Activated CD4-positive, alpha-beta T cell treated with anti-CD3 and anti-CD28 coated beads, Interleukin-2, amount 10 ng/mL, durations not matched to agents 7 days and 5 days (primary cell): ENCODE results near the gene CKM. TPM values are rescaled to one million over a fixed set of nuclear protein-coding genes. Genes with fewer than 3 reads are reported as not detected.
"Not testable (repeated sequence)": the region's sequence is repeated elsewhere in the genome, so short reads cannot be mapped to it uniquely, and the experiment has no call there.

Source experiments
- CTCF ChIA-PET: fragments of 350-600 bp; sonication (Branson Sonifier 250); formaldehyde crosslinking; loops from one replicate; lab custom pipeline; 2021; ENCODE audit warnings: antibody characterized with exemption; lab: Charles Lee
- POLR2A ChIA-PET: fragments of 350-600 bp; sonication (Branson Sonifier 250); formaldehyde crosslinking; loops from one replicate; lab custom pipeline; 2021; ENCODE audit warnings: antibody characterized with exemption; lab: Charles Lee
- DNase-seq: peaks from one replicate; pipeline ENCODE4 v3.0.0-alpha.2; 2020
- H3K27ac Mint-ChIP-seq: one replicate; pipeline ENCODE4 v1.8.0; 2021; ENCODE audit warnings: mild to moderate bottlenecking, moderate library complexity, mixed read lengths
- H3K27me3 Mint-ChIP-seq: one replicate; pipeline ENCODE4 v1.8.0; 2021; ENCODE audit warnings: mixed read lengths
- H3K36me3 Mint-ChIP-seq: one replicate; pipeline ENCODE4 v1.8.0; 2021; ENCODE audit warnings: low read depth, mixed read lengths
- H3K4me1 Mint-ChIP-seq: one replicate; pipeline ENCODE4 v1.8.0; 2021; ENCODE audit warnings: mixed read lengths
- H3K4me3 Mint-ChIP-seq: one replicate; pipeline ENCODE4 v1.8.0; 2021; ENCODE audit warnings: mild to moderate bottlenecking, moderate library complexity, mixed read lengths
- H3K9me3 Mint-ChIP-seq: one replicate; pipeline ENCODE4 v1.8.0; 2021; ENCODE audit warnings: mixed read lengths
- total RNA-seq, 2 experiments: library from RNA; stranded (reverse); gene quantifications; one replicate each; pipeline ENCODE4 v1.2.3, GENCODE V29; 2021

The CKM gene
- total RNA-seq, 2 experiments from 2014 or later, result not detected

DNA sequence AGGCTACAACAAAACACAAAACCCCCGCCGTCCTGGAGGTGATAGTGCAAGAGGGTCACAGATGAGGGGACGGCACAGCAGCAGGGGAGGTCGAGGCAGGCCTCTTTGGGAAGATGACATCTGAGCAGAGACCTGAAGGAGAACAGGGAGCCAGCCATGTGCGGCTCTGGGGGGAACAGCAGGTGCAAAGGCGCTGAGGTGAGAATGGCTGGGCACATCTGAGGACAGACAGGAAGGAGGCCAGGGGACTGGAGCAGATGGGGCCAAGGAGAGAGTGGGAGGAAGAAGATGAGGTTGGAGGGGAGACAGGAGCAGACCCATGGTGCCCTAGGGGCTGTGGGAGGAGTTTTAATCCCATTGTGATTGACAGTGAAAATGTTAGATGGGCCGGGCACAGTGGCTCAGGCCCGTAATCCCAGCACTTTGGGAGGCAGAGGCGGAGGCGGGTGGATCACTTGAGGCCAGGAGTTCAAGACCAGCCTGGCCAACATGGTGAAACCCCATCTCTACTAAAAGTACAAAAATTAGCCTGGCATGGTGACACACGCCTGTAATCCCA, 1.8 kb upstream of the CKM start:
- H3K9me3 Mint-ChIP-seq, result no peaks in the 10 kb centered on the region
- ChIA-PET POLR2A (no interaction called here), CTCF (interaction anchor here (0.6 kb wide), 1 partner anchor 132 kb away, joined by 3 read pairs; no protein-coding TSS in a partner anchor)
- peaks cover 19% of the 10 kb centered on the region for H3K27me3 Mint-ChIP-seq
- H3K4me1 Mint-ChIP-seq, result peaks cover 4% of the 10 kb centered on the region
- no peak for DNase-seq
- no peak overlapping the region for H3K27ac Mint-ChIP-seq
- H3K36me3 Mint-ChIP-seq, result no peaks in the 10 kb centered on the region
- no peak overlapping the region for H3K4me3 Mint-ChIP-seq

DNA sequence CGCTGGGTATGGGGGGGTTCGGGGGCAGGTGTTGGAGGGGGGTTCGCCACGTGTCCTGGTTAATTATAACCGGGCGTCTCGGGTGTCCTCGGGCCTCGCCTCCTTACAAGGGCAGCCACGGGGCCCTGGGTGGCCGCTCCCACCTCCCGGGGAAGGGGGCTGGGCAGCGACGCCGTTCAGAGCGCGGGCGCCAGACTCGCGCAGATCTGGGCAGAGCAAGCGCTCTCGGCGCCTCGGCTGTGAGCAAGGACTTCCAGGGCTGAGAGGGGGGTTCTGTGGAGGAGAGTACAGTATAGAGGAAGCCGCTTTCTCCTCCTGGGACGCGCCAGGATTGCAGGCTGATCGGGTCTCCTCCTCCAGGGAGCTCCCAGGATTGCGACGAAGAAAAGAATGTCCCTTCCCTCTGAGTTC, 1.0 kb upstream of the CKM start:
- no peak for DNase-seq
- CTCF ChIA-PET, result no interaction called here
- POLR2A ChIA-PET, result no interaction called here
- Mint-ChIP-seq H3K36me3 (no peaks in the 10 kb centered on the region), H3K27me3 (peaks cover 19% of the 10 kb centered on the region), H3K9me3 (no peaks in the 10 kb centered on the region), H3K4me1 (peaks cover 4% of the 10 kb centered on the region), H3K27ac (no peak overlapping the region), H3K4me3 (no peak overlapping the region)

DNA sequence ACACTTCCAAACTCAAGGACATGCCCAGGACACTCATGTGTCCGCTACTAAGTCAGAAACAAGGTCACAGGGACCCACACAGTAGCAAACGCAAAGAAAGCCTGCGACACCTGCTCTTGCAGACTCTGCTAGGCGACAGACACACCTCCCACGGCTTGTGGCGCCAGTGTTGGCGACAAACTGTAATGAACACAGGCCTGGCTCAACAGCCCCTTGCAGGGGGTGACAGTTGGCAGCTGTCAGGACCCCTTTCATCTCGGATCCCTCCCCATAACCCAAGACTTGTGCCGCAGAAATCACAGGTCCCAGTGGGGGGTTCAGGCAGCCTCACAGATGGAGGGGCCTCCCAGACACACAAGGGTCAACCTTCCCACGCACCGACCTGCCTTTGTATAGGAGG, 364 bp downstream of the CKM start:
- DNase-seq, result no peak
- H3K27ac Mint-ChIP-seq, result no peak overlapping the region
- peaks cover 4% of the 10 kb centered on the region for H3K4me1 Mint-ChIP-seq
- no peaks in the 10 kb centered on the region for H3K36me3 Mint-ChIP-seq
- no peaks in the 10 kb centered on the region for H3K9me3 Mint-ChIP-seq
- CTCF ChIA-PET, result no interaction called here
- H3K27me3 Mint-ChIP-seq, result peaks cover 23% of the 10 kb centered on the region
- POLR2A ChIA-PET, result no interaction called here
- H3K4me3 Mint-ChIP-seq, result no peak overlapping the region

DNA sequence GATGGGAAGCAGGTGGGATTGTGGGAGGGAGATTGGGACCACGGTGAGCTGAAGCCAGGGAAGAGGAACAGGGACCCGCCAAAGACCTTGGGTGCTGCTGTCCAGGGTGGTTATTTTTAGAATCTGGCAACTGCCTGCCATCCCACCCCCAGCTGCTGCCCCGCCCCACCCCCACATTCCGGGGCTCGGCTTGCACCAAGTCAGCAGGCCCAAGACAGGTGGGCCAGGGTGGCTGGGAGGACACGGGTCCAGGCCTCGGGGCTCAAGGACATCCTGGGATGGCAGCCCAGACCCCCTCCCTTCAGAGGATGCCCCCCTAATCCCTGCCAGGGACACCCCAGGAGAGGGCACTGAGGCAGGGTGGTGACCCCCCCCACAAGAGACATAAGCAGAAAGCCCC, 827 bp downstream of the CKM start:
- Mint-ChIP-seq H3K4me1 (peaks cover 4% of the 10 kb centered on the region), H3K9me3 (no peaks in the 10 kb centered on the region), H3K4me3 (no peak overlapping the region), H3K27me3 (peaks cover 25% of the 10 kb centered on the region), H3K36me3 (no peaks in the 10 kb centered on the region), H3K27ac (no peak overlapping the region)
- no peak for DNase-seq
- CTCF ChIA-PET, result no interaction called here
- POLR2A ChIA-PET, result no interaction called here

DNA sequence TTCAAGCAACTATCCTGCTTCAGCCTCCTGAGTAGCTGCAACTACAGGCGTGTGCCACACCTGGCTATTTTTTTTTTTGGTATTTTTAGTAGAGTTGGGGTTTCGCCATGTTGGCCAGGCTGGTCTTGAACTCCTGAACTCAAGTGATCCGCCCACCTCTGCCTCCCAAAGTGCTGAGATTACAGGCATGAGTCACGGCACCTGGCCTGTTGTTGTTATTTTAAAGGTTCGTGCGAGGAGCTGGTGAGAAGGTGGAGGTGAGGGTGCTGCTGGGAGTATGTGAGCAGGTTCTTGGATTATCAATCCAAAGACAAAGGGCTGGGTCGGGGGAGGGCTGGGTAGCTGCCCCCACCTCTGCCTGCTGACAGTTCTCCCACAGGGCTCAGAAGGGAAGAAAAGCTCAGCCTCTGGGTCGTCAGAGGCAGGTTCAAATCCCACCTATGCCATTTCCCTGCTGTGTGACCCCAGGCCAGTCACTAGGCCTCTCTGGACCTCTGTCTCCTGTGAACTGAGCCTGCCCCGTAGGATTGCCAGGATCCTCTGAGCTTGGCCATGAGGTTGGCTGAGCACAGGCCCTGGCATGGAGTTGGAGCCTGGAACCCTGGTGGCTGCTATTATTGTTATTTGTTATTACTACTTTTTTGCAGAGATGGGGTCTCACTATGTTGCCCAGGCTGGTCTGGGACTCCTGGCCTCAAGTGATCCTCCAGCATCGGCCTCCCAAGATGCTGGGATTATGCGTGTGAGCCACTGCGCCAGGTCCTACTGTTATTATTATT, 1.5 kb downstream of the CKM start:
- DNase-seq, result no peak
- Mint-ChIP-seq H3K9me3 (no peaks in the 10 kb centered on the region), H3K4me3 (no peak overlapping the region), H3K27ac (no peak overlapping the region), H3K27me3 (peaks cover 29% of the 10 kb centered on the region), H3K36me3 (no peaks in the 10 kb centered on the region), H3K4me1 (peaks cover under 1% of the 10 kb centered on the region)
- ChIA-PET POLR2A (no interaction called here), CTCF (no interaction called here)

DNA sequence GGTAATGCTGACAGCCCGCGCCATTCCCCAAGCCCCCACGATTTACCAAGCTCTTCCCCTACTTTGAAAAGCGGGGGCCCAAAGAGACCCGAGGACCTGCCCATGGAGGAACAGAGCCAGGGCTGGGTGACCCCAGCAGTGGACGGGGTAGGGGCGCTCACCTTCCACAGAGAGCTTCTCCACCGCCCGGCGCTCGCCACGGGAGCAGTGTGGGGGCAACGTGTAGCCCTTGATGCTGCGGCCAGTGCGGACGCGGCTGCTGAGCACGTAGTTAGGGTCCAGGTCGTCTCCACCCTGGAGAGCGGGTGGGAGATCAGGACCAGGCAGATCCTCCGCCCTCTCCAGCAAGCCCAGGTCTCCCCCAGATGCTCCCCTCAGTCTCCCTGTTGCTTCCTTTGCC, 7.4 kb downstream of the CKM start:
- DNase-seq, result no peak
- ChIA-PET CTCF (interaction anchor here (0.5 kb wide), 1 partner anchor 106 kb away, joined by 3 read pairs; no protein-coding TSS in a partner anchor), POLR2A (no interaction called here)
- no peak overlapping the region for H3K4me3 Mint-ChIP-seq
- H3K27me3 Mint-ChIP-seq, result peaks cover 16% of the 10 kb centered on the region
- H3K4me1 Mint-ChIP-seq, result no peaks in the 10 kb centered on the region
- no peaks in the 10 kb centered on the region for H3K36me3 Mint-ChIP-seq
- H3K27ac Mint-ChIP-seq, result no peak overlapping the region
- H3K9me3 Mint-ChIP-seq, result no peaks in the 10 kb centered on the region

DNA sequence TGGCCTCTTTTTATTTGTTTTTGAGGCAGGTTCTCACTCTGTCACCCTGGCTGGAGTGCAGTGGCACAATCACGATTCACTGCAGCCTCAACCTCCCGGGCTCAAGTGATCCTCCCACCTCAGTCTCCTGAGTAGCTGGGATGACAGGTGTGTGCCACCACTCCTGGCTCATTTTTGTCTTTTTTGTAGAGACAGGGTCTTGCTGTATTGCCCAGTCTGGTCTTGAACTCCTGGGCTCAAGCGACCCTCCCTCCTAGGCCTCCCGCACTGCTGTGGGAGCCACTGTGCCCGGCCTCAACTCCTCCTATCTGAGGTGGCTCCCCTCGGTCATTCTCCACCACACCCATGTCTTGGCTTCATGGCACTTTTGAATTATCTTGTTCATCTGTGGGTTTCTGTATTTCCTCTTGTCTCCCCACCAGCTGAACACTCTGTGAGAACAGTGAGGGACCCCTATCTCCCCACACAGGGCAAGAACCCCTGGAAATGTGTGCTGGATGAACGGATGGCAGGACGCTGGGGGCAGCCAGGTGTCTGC, 7.9 kb downstream of the CKM start:
- no peak for DNase-seq
- no peaks in the 10 kb centered on the region for H3K4me1 Mint-ChIP-seq
- H3K27ac Mint-ChIP-seq, result no peak overlapping the region
- H3K9me3 Mint-ChIP-seq, result no peaks in the 10 kb centered on the region
- H3K4me3 Mint-ChIP-seq, result no peak overlapping the region
- ChIA-PET POLR2A (no interaction called here), CTCF (no interaction called here)
- H3K36me3 Mint-ChIP-seq, result no peaks in the 10 kb centered on the region
- H3K27me3 Mint-ChIP-seq, result peaks cover 16% of the 10 kb centered on the region

DNA sequence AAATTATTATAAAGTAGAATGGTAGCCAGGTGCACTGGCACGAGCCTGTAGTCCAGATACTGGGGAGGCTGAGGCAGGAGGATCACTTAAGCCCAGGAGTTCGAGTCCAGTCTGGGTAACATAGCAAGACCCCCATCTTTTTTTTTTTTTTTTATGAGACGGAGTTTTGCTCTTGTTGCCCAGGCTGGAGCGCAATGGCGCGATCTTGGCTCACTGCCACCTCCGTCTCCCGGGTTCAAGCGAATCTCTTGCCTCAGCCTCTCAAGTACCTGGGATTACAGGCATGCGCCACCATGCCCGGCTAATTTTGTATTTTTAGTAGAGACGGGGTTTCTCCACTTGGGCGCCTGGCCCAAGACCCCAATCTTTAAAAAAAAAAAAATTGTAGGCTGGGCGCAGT, 10.4 kb downstream of the CKM start:
- H3K4me1 Mint-ChIP-seq, H3K27ac Mint-ChIP-seq, H3K36me3 Mint-ChIP-seq, H3K9me3 Mint-ChIP-seq, H3K4me3 Mint-ChIP-seq, POLR2A ChIA-PET, DNase-seq: not testable (repeated sequence)
- H3K27me3 Mint-ChIP-seq, result peaks cover 11% of the 10 kb centered on the region
- CTCF ChIA-PET, result interaction anchor here (0.6 kb wide), 1 partner anchor 331 kb away, joined by 5 read pairs; no protein-coding TSS in a partner anchor

DNA sequence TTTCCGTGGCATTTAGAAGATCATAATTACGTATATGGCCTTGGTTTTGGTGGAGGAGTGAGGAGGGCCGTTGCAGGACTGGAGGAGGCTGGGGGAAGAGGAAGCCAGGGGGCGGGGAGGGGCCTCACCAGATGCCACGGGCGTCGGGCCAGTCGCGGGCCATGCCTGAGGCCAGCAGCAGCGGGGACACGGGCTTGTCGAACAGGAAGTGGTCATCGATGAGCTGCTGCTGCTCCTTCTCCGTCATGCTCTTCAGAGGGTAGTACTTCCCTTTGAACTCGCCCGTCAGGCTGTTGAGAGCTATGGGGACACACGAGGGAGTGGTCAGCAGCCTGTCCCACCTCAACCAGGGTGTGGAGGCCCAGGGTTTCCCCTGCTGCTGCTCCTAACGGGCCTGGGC, 11.1 kb downstream of the CKM start:
- no peaks in the 10 kb centered on the region for H3K4me1 Mint-ChIP-seq
- no peak for DNase-seq
- ChIA-PET CTCF (no interaction called here), POLR2A (no interaction called here)
- peaks cover 9% of the 10 kb centered on the region for H3K27me3 Mint-ChIP-seq
- H3K27ac Mint-ChIP-seq, result no peak overlapping the region
- H3K36me3 Mint-ChIP-seq, result no peaks in the 10 kb centered on the region
- no peak overlapping the region for H3K4me3 Mint-ChIP-seq
- H3K9me3 Mint-ChIP-seq, result no peaks in the 10 kb centered on the region

DNA sequence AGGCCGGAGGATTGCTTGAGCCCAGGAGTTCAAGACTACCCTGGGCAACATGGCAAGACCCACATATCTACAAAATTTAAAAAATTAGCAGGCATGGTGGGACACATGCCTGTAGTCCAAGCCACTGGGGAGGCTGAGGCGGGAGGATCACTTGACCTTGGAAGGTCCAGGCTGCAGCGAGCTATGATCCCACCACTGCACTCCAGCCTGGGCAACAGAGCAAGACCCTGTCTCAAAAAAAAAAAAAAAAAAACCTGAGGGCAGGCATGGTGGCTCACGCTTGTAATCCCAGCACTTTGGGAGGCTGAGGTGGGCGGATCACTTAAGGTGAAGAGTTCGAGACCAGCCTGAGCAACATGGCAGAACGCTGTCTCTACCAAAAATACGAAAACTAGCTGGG, 13.4 kb downstream of the CKM start:
- CTCF ChIA-PET, result interaction anchor here (0.6 to 1.0 kb wide), 2 partner anchors 18 to 329 kb away, joined by 4 to 5 read pairs; no protein-coding TSS in a partner anchor

DNA sequence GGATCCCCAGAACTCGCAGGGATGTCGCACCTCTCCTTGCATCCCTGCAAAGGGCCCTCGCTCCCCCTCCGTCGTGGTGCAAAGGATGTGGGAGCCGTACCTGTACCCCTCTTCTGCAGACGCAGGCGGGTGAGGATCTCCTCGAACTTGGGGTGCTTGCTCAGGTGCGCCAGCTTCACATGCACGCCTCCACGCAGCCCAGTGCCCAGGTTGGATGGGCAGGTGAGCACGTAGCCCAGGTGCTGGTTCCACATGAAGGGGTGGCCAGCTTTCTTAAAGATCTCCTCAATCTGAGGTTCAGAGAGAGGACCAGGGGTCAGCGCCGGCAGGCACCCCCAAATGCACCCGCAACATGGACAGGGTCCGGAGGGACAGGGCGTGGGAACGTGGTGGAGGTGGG, 15.3 kb downstream of the CKM start:
- POLR2A ChIA-PET, result no interaction called here
- H3K27ac Mint-ChIP-seq, result no peak overlapping the region
- H3K4me1 Mint-ChIP-seq, result no peaks in the 10 kb centered on the region
- no peaks in the 10 kb centered on the region for H3K27me3 Mint-ChIP-seq
- H3K4me3 Mint-ChIP-seq, result no peak overlapping the region
- DNase-seq, result no peak
- no peaks in the 10 kb centered on the region for H3K9me3 Mint-ChIP-seq
- CTCF ChIA-PET, result no interaction called here
- H3K36me3 Mint-ChIP-seq, result no peaks in the 10 kb centered on the region

More for the DNA sequence above, 13.4 kb downstream of the CKM start:
- DNase-seq, H3K4me3 Mint-ChIP-seq, H3K27ac Mint-ChIP-seq, H3K9me3 Mint-ChIP-seq, H3K4me1 Mint-ChIP-seq, H3K36me3 Mint-ChIP-seq, H3K27me3 Mint-ChIP-seq, POLR2A ChIA-PET: not testable (repeated sequence)

DNA sequence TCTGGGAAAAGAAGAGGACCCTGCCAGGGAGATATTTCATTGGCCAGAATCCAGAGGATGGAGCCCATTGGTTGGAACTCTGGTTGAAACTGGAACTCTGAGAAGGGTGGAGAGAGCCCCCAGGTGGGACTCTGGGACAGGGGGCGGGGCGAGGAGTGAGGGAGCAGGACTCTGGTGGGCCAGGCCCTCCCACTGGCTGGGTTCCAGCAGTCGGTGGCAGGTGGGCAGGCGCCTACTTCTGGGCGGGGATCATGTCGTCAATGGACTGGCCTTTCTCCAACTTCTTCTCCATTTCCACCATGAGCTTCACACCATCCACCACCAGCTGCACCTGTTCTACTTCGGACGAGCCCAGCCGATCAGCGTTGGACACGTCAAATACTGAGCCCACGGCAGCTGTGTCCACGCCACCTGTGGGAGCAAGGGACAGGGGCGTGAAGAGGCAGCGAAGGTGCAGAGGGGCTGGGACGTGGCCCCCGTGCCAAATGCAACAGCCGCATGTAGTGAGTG, 16.1 kb downstream of the CKM start:
- DNase-seq, result no peak
- H3K9me3 Mint-ChIP-seq, result no peaks in the 10 kb centered on the region
- ChIA-PET CTCF (no interaction called here), POLR2A (no interaction called here)
- no peaks in the 10 kb centered on the region for H3K27me3 Mint-ChIP-seq
- no peak overlapping the region for H3K4me3 Mint-ChIP-seq
- H3K36me3 Mint-ChIP-seq, result no peaks in the 10 kb centered on the region
- H3K4me1 Mint-ChIP-seq, result no peaks in the 10 kb centered on the region
- H3K27ac Mint-ChIP-seq, result no peak overlapping the region

DNA sequence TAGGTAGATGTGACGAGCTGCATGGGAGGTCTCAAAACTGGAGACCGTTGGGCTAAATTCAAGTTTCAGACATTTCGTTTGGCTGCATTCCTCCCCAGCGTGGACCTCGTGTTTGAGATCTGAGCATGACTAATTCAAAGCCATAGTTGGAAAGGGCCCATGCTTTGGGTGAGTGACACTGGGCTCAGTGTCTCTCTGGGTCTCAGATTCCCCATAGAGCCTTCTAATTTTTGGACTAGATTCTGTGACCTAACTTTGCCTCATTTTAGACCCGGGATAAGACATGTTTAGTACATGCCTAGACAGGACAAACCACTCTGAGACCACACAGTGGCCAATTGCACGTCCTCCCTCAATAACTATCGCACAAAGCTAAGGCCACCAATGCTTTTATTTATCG, 16.6 kb downstream of the CKM start:
- no peaks in the 10 kb centered on the region for H3K4me1 Mint-ChIP-seq
- no peaks in the 10 kb centered on the region for H3K27me3 Mint-ChIP-seq
- no peak overlapping the region for H3K4me3 Mint-ChIP-seq
- CTCF ChIA-PET, result interaction anchor here (0.6 kb wide), 1 partner anchor 38 kb away, joined by 3 read pairs; no protein-coding TSS in a partner anchor
- H3K36me3 Mint-ChIP-seq, result no peaks in the 10 kb centered on the region
- no peak overlapping the region for H3K27ac Mint-ChIP-seq
- DNase-seq, result no peak
- H3K9me3 Mint-ChIP-seq, result no peaks in the 10 kb centered on the region
- POLR2A ChIA-PET, result no interaction called here
